Activated naive CD4-positive, alpha-beta T cell (primary cell): Measurements from ENCODE around the gene SEC11C.
"Not testable (repeated sequence)": the region's sequence is repeated elsewhere in the genome, so short reads cannot be mapped to it uniquely, and the experiment has no call there.

Experiments
- DNase-seq, 4 experiments: peaks; one replicate each; lab custom pipeline; 2025; lab: John Stamatoyannopoulos, UW

SEC11C gene

DNA sequence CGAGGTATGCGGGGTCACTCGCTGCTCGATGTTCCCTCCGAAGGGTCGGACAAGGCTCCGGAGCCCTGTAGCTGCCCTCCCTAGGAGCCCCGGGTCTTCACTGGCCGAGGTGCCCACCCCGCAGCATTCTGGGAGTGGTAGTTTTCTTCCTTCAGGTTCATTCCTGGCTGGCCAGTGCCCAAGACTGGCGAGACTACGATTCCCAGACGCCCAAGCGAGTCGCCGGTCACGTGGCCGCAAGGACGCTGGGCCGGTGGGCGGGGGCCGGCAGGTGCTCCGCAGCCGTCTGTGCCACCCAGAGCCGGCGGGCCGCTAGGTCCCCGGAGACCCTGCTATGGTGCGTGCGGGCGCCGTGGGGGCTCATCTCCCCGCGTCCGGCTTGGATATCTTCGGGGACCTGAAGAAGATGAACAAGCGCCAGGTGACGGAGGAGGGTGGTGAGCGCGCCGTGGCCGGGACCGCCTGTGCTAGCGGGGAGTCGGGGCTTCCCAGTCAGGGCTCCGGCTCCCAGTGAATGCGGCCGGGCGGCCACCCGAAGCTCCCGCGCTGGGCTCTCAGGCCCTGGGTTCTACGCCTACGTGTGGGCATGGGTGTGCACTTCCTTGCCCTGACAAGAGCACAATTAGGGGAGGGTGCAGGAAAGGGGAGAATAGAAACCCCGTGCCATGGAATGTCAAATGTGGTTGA is at the start of gene SEC11C:
Gene SEC11C, plus strand, starts transcription at position 270 of the 687 bp plus-strand sequence. Its CDS starts 65 bp downstream, at position 335.
- peak; percentile 88 to 94 (median 90) for DNase-seq

GRCh38 chr18:59090966-59091603 is 48.6 kb upstream of the SEC11C start:
- no peak for DNase-seq

DNA sequence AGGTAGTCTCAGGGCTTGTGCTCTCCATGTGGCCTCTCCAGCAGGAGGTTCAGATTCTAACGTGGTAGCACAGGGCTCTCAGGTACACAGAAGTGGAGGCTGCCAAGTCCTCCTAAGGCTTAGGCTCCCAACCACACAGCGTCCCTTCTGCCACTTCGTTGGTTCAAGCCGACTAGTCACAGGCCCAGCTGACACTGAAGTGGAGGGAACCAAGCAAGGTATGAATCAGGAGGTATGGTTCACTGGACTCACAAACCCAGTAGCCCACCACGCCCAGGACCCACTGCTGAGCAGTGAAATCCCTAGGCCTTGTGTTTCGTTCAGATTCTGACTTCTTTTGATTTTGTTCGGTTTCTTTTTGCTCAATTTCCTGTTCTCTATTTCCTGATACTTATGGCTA is 46.0 kb upstream of the SEC11C start:
- DNase-seq: no peak

- no peak for DNase-seq
Observed at GRCh38 chr18:59094569-59094968, 45.1 kb upstream of the SEC11C start.

- no peak for DNase-seq
Observed at GRCh38 chr18:59096098-59096789, 43.4 kb upstream of the SEC11C start.

- no peak for DNase-seq
Observed at GRCh38 chr18:59101830-59102414, 37.8 kb upstream of the SEC11C start.

GRCh38 chr18:59109375-59109774 is 30.3 kb upstream of the SEC11C start:
- no peak for DNase-seq

DNA sequence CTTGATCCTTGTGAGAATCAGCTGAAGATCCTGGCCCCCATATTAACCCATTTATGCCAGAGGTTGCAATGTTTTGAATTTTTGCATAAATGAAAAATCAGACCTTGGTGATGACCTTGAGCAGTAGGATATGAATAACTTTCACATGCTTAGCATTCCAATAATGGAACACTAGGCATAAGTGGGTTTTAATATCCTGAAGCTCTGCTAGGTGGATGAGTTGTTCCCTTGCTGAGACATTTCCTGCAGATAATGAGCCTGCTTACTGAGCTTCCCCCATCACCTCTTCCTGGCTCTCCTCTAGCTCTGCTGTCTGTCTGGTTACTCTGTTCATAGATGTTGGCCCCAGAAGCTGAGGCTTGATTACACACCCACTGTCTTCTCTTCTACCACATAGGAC is 25.5 kb upstream of the SEC11C start:
- DNase-seq: no peak

- DNase-seq: no peak
Observed at GRCh38 chr18:59123588-59124369, 15.9 kb upstream of the SEC11C start.

DNA sequence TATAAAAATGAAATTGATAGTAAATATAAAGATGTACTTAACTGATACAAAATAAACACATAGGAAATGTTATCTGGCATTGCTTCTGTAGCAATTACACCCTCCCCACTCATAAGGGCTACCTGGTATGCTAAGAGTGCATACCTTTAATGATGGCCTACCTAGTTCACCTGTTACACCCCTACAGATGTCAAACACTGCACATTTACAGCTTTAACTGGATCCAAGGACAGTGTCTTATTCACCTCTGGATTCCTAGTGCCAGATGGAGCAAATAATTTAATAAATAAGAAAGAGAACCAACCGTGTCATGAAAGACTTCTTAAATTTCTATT is 15.3 kb upstream of the SEC11C start:
- DNase-seq: no peak

DNA sequence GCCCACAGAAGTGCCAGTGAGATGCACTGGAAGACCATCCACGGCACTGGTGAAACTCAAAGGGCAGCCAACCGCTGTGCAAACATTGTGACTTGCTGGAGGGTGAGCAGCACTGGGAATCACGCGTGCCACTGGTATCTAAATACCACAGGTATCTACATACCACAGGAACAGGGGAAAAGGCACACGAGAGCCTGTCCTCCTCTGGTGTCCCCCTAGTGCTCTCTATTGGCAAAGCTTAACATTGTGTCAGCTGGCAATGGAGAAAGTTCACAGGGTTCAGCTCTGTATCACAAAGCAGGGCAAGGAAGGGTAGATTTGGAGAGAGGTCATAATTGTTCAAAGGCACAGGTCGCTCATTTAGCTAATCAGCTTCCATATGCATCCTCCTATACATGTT is 12.6 kb upstream of the SEC11C start:
- DNase-seq: no peak

DNA sequence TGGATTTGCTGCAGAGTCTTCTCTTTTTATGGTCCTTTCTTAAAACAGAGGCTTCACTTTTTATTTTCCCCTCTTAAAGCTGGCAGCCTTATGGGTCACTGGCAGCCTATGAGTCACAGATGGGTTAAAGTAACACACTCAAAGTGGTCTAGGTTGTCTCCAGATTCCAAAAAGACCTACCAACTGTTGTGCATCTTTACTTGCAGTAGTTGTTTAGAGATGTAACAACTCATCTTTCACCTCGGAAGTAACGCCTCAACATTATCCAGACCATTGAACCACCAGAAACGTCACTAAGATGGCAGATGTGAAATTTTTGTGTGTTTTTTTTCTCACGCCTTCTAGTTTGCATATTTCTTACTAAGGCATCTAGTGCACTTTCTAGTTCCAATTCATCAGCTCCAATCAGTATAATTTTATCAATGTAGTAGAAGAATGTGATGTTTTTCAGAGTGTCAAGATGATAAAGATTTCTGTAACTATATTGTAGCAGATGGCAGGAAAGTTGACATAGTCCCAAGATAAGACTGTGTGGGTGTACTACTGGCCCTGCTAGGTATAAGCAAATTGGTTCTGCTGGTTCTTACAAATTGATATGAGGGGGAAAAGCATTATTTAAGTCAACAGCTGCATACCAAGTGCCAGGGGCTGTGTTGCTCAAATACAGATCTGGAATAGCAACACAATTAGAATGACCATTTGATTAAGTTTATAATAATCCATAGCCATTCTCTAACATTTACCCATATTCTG is 9.6 kb upstream of the SEC11C start:
- DNase-seq: no peak

GRCh38 chr18:59132810-59133465 is 6.7 kb upstream of the SEC11C start:
- DNase-seq: no peak

- DNase-seq: peak; percentile 88 to 94 (median 88)
Observed at GRCh38 chr18:59139291-59139614, 431 bp upstream of the SEC11C start.

GRCh38 chr18:59140302-59140885 is 710 bp downstream of the SEC11C start:
- no peak for DNase-seq

DNA sequence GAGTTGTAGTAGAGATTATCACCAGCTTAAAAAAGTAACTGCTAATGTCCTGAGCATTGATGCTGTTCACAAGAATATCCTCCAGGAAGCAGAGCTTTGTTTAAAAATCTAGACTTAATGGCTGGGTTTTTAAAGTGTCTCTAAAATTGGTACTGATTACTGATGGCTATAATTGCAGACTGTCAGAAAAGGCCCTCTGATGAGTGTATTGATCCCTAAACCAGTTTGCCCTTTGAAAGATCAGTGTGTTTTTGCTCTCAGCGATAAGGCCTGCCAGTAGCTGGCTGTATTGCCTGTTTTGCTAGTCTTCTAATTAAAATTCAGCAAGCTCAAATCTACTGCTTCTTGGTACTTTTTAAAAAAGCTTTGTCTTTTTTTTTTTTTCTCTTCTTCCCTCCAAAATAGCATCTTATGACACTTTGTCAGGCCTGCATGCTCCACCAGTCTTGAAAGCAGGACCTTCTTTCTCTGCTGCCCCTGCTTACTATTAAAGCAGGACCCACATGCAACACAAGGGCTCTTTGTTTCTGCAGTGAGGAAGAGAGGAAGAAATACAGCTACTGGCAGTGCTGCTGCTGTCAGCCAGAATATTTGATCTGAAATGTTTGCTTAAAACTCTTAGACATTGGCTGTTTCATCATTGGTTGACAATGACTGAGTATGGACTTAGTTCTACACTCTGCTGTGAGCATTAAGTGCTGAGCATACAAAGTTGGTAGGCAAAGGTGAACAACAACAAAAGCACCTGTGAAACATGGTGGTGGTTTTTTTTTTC is 1.8 kb downstream of the SEC11C start:
- DNase-seq: no peak

- no peak for DNase-seq
Observed at GRCh38 chr18:59142274-59142673, 2.6 kb downstream of the SEC11C start.

DNA sequence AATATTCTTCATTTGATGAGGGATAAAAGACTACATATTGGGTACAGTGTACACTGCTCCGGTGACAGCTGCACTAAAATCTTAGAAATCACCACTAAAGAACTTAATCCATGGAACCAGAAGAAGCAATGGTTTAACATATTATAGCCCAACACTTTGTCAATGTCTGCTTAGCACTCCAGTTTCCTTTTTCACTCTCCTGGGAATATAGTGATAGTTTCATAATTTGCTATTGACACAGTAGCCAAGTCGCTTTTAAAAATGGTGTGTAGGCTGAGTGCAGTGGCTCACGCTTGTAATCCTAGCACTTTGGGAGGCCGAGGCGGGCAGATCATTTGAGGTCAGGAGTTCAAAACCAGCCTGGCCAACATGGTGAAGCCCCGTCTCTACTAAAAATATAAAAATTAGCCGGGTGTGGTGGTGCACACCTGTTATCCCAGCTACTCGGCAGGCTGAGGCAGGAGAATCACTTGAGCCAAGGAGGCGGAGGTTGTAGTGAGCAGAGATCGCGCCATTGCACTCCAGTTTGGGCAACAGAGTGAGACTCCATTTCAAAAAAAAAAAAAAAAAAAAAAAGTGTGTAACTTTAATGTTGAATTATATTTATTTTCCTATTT is 3.2 kb downstream of the SEC11C start:
- not testable (repeated sequence) for DNase-seq

DNA sequence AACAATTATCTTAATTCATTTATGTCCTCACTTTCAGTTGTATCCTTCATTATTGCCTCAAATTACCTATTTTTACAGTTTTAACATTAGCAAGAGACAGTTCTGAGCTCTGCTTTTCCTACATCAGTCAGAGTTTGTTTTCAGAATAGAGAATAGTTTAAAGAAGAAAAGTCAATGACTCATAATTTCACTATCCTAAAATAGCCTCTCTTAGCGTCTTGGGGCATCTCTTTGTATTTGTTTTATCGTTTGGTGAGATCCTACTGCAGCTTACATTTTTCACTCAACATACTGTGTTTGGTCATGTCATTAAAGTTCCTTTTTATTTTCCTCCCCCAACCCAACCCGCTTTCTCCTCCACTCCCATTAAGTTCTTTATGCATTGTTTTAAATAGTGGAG is 3.8 kb downstream of the SEC11C start:
- DNase-seq: no peak
